AG08395 (cell line): ENCODE data around the gene UPB1.
"Not testable (repeated sequence)": the region's sequence is repeated elsewhere in the genome, so short reads cannot be mapped to it uniquely, and the experiment has no call there.

ENCODE experiments used
- DNase-seq: peaks from one replicate; pipeline ENCODE4 v3.0.0; 2012; ENCODE audit warnings: mixed read lengths, low spot score

UPB1 gene

GRCh38 chr22:24504540-24504939 lies 9.4 kb downstream of the UPB1 start:
- no peak for DNase-seq

DNA sequence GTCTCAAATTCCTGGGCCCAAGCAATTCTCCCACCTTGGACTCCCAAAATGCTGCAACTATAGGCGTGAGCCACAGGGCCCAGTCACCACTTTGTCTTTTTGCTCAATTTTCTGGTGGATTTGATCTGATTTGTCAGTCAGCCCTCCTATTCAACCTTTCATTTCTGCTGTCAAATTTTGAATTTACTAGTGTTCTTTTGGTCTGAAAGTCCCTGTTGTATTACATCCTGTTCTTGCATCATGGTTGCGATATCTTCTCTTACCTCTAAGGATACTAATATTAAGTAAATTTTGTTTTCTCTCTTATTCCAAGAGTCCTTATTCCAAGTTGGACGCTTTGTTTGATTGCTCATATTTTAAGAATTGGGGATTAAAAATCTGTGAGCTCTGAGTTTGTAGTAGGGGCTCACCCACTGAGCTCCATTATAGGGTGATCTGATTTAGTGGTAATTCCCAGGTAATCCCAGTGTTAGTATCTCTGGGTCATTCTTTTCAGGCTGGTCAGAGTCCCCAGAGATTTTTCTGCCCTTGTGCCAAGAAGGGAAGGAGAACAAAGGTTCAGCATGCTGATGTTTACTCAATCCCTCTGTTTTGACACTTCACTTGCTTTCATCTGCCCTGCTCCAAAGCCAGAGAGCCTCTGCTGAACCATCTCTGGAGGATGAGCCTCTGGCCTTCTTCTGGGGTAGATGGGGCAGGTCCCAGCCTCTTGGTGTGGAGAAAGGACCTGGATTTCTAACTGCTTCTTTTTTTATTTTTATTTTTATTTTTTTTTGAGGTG lies 10.0 kb downstream of the UPB1 start:
- no peak for DNase-seq

DNA sequence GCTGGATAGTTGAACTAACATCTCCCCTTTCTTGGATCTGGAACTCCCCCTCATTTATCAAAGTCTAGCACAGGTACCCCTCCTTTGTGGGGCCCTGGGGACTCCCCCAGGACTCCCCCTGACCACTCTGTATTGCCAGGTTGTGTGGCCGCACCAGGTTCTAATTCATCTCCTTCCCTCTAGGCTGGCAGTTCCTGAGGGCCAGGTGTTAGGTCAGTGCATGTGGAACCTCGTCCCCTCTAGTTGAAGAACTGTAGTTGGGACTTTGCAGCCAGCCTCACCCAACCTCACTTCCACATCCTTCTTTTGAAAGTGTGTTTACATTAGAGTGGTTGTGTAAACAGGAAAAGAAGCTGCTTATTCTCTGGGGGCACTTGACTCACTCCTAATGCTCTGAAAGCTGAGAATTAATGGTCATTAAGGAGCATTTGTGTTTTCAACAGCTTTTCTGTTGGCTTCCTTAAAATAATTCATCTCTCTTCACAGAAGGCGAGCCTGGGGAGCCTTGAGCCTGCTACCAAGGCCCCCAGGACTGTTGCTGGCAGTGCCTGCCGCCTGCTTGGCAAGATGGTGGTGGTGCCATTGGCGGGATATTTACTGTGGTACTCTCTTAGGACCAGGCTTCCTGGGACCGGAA lies 11.8 kb downstream of the UPB1 start:
- peak; percentile 31 for DNase-seq

- no peak for DNase-seq
Observed at GRCh38 chr22:24507716-24508115, 12.6 kb downstream of the UPB1 start.

DNA sequence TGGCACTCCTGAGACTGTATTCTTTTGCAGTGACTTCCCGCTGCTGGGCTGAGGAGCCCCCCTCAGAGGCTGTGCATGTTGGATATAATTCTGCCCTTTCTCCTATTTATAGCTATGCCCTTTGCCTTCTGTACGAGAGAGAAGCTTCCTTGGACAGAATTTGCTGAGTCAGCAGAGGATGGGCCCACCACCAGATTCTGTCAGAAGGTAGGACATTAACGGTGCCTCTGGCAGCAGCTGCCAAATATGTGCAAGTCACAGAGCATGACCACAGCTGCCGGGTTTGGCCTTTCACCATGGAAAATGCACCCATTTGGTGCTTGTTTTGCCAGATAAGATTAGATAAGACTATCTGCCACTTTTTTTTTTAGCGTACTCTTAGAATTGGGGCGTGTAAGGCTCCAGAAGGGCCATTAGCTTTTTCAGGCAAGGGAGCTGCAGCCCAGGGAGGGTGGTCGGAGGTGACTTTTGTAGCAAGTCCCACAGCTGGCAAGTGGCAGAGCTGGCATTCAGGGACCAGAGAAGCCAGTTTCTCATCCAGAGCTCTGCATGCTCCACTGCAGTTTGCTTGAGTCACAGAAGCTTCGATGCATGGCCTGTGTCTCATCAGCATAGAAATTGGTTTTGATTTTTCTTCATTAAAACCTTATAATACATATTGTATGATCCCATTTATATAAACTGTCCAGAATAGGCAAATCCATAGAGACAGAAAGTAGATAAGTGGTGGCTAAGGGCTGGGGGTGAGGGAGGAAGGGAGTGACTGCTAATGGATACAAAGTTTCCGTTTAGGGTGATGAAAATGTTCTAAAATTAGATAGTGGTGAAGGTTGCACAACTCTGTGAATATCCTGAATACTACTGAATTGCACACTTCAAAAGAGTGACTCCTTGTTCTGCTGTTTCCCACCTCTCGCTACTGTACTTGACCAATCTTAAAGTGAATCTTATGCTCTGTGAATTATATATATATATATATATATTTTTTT lies 15.8 kb downstream of the UPB1 start:
- peak; percentile 59 for DNase-seq

GRCh38 chr22:24512043-24512442 lies 16.9 kb downstream of the UPB1 start:
- no peak for DNase-seq

DNA sequence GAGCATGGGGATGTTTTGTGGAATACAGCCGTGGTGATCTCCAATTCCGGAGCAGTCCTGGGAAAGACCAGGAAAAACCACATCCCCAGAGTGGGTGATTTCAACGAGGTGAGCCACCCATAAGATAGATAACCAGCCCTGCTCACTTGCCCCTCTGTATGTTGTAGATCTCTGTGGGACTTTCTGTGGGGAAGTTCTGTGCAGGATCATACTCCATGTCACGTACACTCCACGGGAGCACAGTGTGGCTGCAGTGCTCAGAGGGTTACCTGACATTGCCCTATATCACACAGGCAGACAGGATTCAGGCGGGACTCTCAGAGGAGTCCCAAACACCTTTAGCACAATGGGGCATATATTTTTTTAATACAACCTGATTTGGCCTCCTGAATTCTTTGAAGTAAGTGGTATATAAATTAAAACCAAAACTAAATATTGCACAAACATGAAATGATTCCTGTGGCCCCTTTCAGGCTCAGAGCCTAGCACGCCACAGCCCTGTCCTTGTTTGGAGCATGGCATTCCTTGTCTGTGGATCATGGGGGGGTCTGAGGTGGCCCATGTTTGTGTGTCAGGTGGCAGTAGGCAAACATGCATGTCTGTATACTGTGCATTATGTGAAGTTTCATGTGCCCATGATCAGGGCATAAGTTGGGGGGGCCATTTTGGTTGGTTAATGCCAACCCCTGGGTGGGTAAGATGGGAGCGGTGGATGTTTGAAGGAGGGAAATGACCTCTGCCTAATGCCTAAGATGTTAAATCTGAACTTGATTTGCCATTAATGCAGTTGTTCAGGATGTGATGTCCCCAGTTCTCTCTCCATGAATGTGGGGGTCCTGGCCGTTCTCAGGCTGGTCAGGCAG lies 18.5 kb downstream of the UPB1 start:
- no peak for DNase-seq

DNA sequence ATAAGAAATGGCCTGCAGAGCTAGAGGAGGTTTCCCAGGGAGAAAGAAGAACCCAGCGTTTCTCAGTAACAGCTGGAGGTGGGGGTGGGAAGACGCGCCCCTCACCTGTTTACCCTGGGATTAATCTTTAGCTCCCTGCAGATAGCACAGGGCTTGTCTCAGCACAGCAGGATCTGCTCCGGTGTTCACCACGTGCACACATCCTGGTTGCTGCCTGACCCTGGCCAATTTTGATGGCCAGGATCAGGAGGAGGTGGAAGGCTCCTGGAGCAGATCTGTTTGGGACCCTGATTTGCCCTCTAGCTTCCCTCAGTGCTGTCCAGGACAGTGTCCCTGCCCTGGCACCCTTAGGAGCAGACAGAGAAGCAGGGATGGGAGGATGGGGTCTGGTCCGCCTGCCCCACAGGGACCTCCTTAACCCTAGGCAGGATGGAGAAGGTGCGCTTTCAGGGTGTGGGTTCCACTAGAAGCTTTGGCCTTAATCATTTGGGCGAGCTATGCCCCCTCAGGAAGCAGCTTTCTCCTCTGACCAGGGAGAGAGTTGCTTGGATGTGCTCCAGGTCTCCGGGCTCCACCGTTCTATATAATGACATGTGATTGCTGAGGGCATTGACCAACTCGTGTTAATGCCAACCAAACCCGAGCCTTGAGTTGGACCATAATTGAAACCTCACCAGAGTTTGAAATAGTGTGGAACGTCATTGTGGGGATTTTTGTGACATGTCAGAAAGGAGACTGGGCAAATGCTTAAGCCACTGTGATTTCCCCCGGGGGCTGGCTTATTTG lies 19.3 kb downstream of the UPB1 start:
- DNase-seq, result no peak

DNA sequence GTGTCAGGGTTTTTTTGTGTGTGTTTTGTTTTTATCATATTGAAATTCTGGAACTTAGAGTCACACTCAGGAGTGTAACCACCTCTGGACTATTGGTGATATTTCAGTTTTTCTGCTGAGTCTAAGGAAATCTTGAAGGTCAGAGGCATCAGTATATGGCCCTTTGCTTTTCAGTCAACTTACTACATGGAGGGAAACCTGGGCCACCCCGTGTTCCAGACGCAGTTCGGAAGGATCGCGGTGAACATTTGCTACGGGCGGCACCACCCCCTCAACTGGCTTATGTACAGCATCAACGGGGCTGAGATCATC lies 19.9 kb downstream of the UPB1 start:
- DNase-seq, result no peak

DNA sequence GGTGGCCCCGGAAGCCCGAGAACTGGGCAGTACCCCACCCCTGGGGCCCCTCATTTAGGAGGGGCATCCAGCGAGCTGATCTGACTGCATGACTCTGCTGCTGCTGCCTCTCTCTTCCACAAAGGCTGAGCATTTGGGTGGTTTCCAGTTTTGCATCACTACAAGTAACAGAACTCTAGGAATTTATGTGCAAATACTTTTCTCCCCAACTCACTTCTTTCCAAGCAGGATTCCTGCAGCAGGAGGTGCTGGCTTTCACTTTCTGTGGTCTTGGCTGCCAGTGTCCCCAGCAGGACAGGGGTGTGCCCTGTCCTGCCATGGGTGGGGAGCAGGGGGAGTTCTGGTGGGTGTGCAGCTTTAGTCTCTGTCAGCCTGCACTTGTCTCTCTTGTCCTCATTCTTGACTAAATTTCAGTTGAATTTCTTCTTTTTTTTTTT lies 21.2 kb downstream of the UPB1 start:
- peak; percentile 91 for DNase-seq

GRCh38 chr22:24517446-24517845 lies 22.3 kb downstream of the UPB1 start:
- no peak for DNase-seq

DNA sequence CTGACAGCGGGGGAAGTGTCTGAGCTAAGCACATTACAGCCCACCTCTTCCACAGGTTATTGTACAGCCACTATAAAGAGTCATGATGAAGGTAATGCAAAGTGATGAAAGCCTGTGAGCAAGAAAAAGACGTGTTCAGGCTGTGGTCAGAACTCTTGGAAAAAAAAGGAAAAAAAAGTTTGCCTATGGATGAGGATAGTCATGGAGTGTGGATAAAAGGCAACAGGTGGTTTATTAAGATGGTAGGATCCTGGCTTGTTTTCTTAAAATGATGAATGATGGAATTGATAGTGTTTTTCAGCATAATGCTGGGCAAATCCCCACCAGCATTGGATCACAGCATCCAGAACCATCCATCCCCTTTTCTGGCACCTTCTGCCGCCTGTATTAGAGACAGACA lies 23.1 kb downstream of the UPB1 start:
- no peak for DNase-seq

DNA sequence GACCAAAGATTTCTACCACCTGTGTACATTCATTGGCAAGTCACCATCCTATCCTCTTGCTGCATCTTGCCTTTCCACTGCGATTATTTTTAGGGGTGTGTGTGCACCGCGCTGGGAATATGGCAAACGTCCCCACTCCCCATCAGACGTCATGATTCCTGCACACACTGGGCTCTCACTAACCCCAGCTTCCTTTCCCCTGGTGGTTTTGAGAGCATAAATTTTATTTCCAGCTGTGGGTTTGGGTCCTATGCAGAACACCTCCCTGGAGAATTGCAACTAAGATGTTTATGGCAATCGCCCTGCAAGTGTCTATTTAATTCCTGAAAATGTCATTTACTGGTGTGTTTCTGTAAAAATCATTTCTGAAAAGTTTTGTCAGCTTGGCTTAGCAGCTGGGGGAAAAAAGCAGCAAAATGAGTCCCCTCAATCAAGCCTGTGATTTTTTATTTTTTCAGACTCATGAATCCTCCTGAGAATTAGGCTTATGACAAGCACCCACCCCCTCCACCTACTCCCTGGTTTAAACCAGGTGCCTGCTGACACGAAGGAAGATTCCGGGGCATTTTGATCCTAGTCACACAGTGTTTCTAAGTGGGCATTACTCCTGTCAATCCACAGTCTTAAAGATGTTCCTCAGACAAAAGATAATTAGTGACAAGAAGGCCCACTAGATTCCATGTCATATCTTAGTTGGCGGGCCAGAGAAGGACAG lies 23.8 kb downstream of the UPB1 start:
- DNase-seq, result no peak

- DNase-seq, result no peak
Observed at GRCh38 chr22:24519496-24519895, 24.4 kb downstream of the UPB1 start.

DNA sequence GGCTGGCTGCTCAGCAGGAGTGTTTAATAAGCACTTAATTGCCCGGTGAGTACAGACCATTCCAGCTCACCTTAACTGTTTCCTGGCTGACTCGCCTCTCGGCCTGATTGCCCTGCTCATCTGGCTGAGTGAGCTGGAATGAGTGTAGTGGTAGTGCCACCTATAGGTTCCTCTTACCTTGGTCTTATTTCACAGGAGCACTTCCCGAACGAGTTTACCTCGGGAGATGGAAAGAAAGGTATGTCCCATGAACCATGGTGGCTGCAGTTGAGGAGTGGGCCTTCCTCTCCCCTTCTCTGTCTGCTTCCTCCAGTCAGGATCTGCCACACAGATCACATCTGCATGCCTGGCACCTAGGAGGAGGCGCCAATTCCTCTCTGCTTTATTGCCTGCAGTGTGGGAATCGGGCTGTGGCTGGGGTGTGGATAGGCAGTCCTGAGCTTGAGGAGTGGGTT lies 26.7 kb downstream of the UPB1 start:
- peak; percentile 43 for DNase-seq

GRCh38 chr22:24523873-24524272 lies 28.7 kb downstream of the UPB1 start:
- DNase-seq, result peak; percentile 62

GRCh38 chr22:24525416-24526037 lies 30.4 kb downstream of the UPB1 start:
- peak; percentile 88 for DNase-seq

GRCh38 chr22:24526191-24526590 lies 31.1 kb downstream of the UPB1 start:
- no peak for DNase-seq

- no peak for DNase-seq
Observed at GRCh38 chr22:24529898-24530297, 34.8 kb downstream of the UPB1 start.

- DNase-seq, result not testable (repeated sequence)
Observed at GRCh38 chr22:24530968-24531367, 35.8 kb downstream of the UPB1 start.
